ENCODE results near the gene ARSG. TPM values are rescaled to one million over a fixed set of nuclear protein-coding genes. Genes with fewer than 3 reads are reported as not detected.

ARSG gene
- total and polyA plus RNA-seq, 9 of the 15 experiments (the other 6 are each of a cell fraction or from before 2014, with no cell fraction given), result 1.0 to 5.6 (median 1.8) TPM

- TF ChIP-seq ZBTB1 (CRISPR knock-in tag; IDR thresholded peaks at IDR 0.05; ENCODE audit: borderline replicate concordance, low read depth), result no peak
- no peak for TF ChIP-seq ZNF79 (CRISPR knock-in tag; IDR thresholded peaks at IDR 0.05; ENCODE audit: low read depth)
- TF ChIP-seq MCM7 (IDR thresholded peaks at IDR 0.05), result no peak
- no peak for TF ChIP-seq UBTF (IDR thresholded peaks at IDR 0.05; ENCODE audit: borderline replicate concordance in 1 of 2, low read depth in 2 of 2, low read length in 2 of 2)
- no peak for TF ChIP-seq PCBP1 (IDR thresholded peaks at IDR 0.05; ENCODE audit: low read depth, low read length, poor library complexity, severe bottlenecking)
- TF ChIP-seq ESRRB (CRISPR knock-in tag; IDR thresholded peaks at IDR 0.05; ENCODE audit: borderline replicate concordance), result no peak
- no peak for TF ChIP-seq TOE1 (IDR thresholded peaks at IDR 0.05; ENCODE audit: borderline replicate concordance)
- no peak for TF ChIP-seq TOE1 (CRISPR knock-in tag; IDR thresholded peaks at IDR 0.05; ENCODE audit: borderline replicate concordance, low read depth)
- TF ChIP-seq E2F5 (CRISPR knock-in tag; IDR thresholded peaks at IDR 0.05), result no peak
- TF ChIP-seq TEAD4 (IDR thresholded peaks at IDR 0.05; ENCODE audit: low read length), result no peak
- no peak for TF ChIP-seq TEAD4 (CRISPR knock-in tag; IDR thresholded peaks at IDR 0.05; ENCODE audit: borderline replicate concordance)
- TF ChIP-seq BCL6 (CRISPR knock-in tag; IDR thresholded peaks at IDR 0.05), result no peak
- TF ChIP-seq FOS (IDR thresholded peaks at IDR 0.05; ENCODE audit: extremely low read depth, insufficient read length), result no peak
- peak; percentile 25; the same call in 1 of the 2 replicates for TF ChIP-seq CXXC5 (CRISPR knock-in tag; IDR thresholded peaks at IDR 0.05)
- no peak for TF ChIP-seq CAMTA2 (CRISPR knock-in tag; conservative IDR thresholded peaks at IDR 0.05)
- TF ChIP-seq FOXA3 (CRISPR knock-in tag; conservative IDR thresholded peaks at IDR 0.05 in 1 of 2, IDR thresholded peaks at IDR 0.05 in 1 of 2), result no peak
- no peak for TF ChIP-seq TBP (optimal IDR thresholded peaks at IDR 0.05; ENCODE audit: low read depth, low read length)
- TF ChIP-seq CBX5 (IDR thresholded peaks at IDR 0.05; ENCODE audit: borderline replicate concordance, low read depth), result no peak
- TF ChIP-seq U2AF2 (optimal IDR thresholded peaks at IDR 0.05; ENCODE audit: low read depth, low read length), result no peak
- TF ChIP-seq PREB (CRISPR knock-in tag; IDR thresholded peaks at IDR 0.05), result no peak
- TF ChIP-seq OTX1 (CRISPR knock-in tag; IDR thresholded peaks at IDR 0.05), result no peak
- peak; percentile 57; the same call in 1 of the 2 replicates for TF ChIP-seq HDAC8 (tag; IDR thresholded peaks at IDR 0.05)
- TF ChIP-seq HINFP (tag; conservative IDR thresholded peaks at IDR 0.05; ENCODE audit: low read depth), result no peak
- TF ChIP-seq ZNF224 (CRISPR knock-in tag; IDR thresholded peaks at IDR 0.05), result no peak
- TF ChIP-seq ZNF561 (CRISPR knock-in tag; conservative IDR thresholded peaks at IDR 0.05), result no peak
- TF ChIP-seq NR3C1 (CRISPR knock-in tag; IDR thresholded peaks at IDR 0.05), result no peak
Measured at GRCh38 chr17:68461589-68461988, 170.3 kb downstream of the ARSG start (continued).
